CD4-positive, alpha-beta T cell treated with Interleukin-4 for 1 hour (primary cell): ENCODE results near the gene TDRD6.
"Not testable (repeated sequence)": the region's sequence is repeated elsewhere in the genome, so short reads cannot be mapped to it uniquely, and the experiment has no call there.

ENCODE experiments used
- DNase-seq, 2 donors: peaks; one replicate each; pipeline ENCODE4 v3.0.0-alpha.2; 2020 to 2022

Gene TDRD6

DNA sequence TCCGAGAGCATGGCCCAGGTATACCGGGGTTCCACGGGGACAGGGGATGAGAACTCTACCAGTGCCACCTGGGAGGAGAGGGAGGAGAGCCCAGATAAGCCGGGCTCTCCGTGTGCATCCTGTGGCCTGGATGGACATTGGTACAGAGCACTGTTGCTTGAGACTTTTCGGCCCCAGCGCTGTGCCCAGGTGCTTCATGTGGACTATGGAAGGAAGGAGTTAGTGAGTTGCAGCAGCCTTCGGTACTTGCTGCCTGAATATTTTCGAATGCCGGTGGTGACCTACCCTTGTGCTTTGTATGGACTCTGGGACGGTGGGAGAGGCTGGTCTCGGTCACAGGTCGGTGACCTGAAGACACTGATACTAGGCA, 1.3 kb downstream of the TDRD6 start:
- no peak for DNase-seq

DNA sequence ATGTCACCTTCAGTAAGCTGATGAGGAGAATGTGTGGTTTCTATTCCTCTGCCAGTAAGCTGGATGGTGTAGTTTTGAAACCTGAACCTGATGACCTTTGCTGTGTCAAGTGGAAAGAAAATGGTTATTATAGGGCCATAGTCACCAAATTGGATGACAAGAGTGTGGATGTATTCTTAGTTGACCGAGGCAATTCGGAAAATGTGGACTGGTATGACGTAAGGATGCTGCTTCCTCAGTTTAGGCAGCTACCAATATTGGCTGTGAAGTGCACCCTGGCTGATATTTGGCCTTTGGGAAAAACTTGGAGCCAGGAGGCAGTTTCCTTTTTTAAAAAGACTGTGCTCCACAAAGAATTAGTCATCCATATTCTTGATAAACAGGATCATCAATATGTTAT, 2.0 kb downstream of the TDRD6 start:
- DNase-seq: no peak

- DNase-seq: no peak
Observed at GRCh38 chr6:46690141-46690755, 2.6 kb downstream of the TDRD6 start.

- no peak for DNase-seq
Observed at GRCh38 chr6:46690911-46691451, 3.3 kb downstream of the TDRD6 start.

- no peak for DNase-seq
Observed at GRCh38 chr6:46699970-46700369, 12.3 kb downstream of the TDRD6 start.

DNA sequence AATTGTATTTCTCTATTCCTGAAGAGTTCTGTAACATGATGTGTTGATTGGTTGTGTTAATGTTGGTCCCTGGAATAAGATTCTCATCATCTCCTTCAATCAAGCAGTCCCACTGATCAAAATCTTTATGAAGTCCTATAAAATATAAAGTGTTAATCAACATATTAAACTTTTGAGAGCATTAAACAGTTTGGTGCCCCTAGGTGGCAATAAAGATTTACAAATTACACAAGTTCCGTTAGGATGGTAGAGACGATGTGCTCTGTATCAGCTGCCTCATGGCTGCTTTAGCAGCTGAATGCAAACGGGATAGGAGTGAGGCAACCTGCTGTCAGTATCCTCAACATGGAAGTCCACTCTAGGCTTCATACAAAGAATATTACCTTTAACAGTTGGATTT, 16.9 kb downstream of the TDRD6 start:
- peak; percentile 2 to 13 for DNase-seq

- no peak for DNase-seq
Observed at GRCh38 chr6:46706464-46706863, 18.8 kb downstream of the TDRD6 start.

DNA sequence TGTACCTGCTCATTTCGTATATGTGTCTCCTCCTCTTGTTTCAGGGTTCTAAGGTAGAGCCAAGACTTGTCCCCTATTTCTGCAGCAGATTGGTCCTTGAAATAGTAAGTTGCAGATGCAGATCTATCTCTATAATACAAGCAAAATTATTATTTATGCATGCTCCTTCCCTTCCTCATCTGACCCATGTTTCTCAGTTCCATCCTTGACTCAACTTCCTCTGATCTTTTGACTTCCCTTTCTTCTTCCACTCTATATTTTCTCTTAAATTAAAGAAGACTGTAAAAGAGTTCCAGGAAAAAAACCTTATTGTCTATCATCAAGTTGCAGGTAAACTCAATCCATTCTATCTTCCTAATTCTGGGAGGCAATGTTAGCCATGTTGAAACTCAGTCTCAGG, 23.8 kb downstream of the TDRD6 start:
- no peak for DNase-seq

DNA sequence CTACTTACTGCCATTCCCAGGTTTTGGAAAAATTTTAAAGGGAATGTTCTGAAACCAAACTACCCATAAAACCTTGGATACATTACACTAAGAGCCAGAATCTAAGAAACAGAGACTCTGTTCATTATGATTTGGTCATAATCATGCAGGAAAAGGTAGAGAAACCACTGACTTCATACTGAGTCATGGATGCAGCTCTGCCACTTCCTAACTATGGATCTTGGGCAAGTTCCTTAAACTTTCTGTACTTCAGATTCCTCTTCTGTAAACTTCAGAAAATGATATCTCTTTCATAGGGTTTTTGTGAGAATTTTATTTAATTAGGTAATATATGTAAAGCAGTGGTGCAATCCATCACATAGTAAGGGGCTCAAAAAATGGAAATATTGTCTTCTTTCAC, 27.5 kb downstream of the TDRD6 start:
- peak in 1 of 2 donors; percentile 23 for DNase-seq

- no peak for DNase-seq
Observed at GRCh38 chr6:46719099-46719498, 31.4 kb downstream of the TDRD6 start.

DNA sequence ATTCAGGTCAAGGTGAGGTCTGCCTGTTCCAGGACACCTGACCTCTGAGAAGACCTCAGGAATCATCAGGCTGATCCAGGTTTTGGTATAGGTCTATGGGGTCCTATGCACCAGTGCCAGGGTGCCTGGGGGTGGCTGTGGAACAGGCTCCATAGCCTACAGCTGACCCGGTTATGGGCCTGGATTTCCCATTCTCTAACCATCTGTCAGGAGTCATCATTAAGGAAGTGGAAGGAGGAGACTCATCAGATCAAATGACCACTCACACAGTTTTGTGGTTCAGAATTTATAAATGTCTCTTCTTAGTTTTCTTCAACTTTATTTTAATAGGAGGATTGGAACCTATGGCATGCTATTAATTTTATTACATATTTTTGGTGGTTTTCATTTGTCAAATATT, 32.7 kb downstream of the TDRD6 start:
- DNase-seq: no peak

GRCh38 chr6:46729787-46730326, 42.2 kb downstream of the TDRD6 start:
- no peak for DNase-seq

- DNase-seq: no peak
Observed at GRCh38 chr6:46730921-46731461, 43.3 kb downstream of the TDRD6 start.

GRCh38 chr6:46733341-46733801, 45.7 kb downstream of the TDRD6 start:
- no peak for DNase-seq

- DNase-seq: no peak
Observed at GRCh38 chr6:46734867-46735719, 47.4 kb downstream of the TDRD6 start, which contains the start of gene PLA2G7. PLA2G7 (minus strand) TSS chr6:46735375; CDS start chr6:46722891, 12,484 bp downstream.

GRCh38 chr6:46735720-46736031, 48.0 kb downstream of the TDRD6 start:
- no peak for DNase-seq

- no peak for DNase-seq
Observed at GRCh38 chr6:46736906-46737305, 49.2 kb downstream of the TDRD6 start.

DNA sequence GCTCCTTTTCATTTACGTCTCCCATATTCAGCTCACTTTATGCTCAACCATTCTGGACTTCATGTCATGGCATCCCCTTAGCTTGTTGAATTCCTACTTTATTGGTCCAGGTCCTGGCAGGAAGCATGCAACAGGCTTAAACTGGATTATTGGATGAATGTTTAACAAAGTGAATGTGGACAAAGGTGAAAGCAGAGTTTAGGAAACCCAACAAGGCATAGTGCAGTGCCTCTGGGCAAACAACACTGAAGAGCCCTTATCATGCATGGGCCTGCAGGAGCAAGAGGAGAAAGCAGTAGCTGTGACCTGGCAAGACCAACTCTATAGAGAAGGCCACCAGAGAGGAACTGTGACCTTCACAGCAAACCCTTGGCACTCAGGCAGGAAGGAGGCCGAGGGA, 53.8 kb downstream of the TDRD6 start:
- DNase-seq: no peak

GRCh38 chr6:46741910-46742309, 54.2 kb downstream of the TDRD6 start:
- DNase-seq: no peak

DNA sequence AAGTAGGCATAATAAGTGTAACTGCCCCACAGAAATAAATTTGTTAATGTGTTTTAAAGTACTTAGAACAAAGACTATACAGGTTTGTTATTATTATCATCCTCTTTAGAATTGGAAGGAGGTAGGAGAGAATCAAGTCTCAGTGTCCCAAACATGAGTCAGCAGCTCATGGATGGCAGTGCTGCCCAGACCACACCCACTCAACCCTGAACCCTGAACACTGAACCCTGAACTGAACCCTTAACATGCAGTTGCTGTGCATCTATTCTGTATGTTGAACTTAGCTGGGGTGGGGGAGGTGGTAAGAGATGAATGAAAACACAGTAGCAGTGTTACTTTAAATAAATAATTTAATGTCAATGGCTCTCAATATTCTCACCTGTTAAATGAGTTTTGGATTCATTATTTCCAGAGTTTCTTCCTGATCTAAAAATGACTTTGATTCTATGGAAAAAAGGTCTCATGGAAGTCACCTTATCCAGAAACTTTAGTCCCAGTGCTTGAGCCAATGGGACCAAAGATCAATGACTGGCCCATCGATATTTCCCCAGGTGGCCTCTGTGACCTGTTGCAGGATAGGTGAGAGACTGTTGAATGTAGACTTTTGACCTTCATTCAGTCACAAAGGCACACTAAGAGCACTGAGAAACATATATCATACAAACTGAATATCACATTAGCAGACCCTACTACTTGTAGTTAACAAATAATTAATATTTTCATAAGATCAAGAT, 55.9 kb downstream of the TDRD6 start:
- DNase-seq: no peak

GRCh38 chr6:46744159-46744725, 56.6 kb downstream of the TDRD6 start:
- DNase-seq: not testable (repeated sequence)

DNA sequence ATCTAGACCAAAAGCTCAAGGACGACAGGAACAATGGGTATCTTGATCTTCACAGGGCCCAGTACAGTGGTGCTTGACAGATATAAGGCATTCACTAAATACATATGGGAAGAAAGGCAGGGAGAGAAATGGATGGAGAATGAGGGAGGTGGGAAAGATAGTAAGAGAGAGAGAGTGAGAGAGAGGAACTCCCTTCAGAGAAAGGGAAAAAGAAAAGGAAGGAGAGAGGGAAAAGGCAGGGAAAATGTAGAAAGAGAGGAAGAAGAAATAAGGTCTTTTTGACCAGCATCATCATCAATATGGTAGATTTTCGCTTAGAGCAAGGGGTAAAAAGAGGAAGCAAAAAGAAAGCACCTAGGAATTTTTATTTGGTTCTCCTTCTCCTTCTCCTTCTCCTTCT, 58.3 kb downstream of the TDRD6 start:
- no peak for DNase-seq

- DNase-seq: no peak
Observed at GRCh38 chr6:46746696-46747095, 59.0 kb downstream of the TDRD6 start, which contains the start of gene ANKRD66. ANKRD66 (plus strand) TSS chr6:46746933; CDS start chr6:46751949, 5,016 bp downstream.
